Duodenal mucosa (tissue), 2 donors: Measurements from ENCODE around the gene GRIK4.

Source experiments
- H3K27ac ChIP-seq: one replicate; pipeline ENCODE4 v1.7.0; 2013; ENCODE audit warnings: low read depth, low read length
- H3K27me3 ChIP-seq, 2 donors: one replicate each; pipeline ENCODE4 v1.7.0; 2013; ENCODE audit warnings: low read length in 2 of 2, control low read depth in 1 of 2; ENCODE audit not compliant: insufficient read depth in 2 of 2, control insufficient read depth in 1 of 2
- H3K36me3 ChIP-seq, 2 donors: one replicate each; pipeline ENCODE4 v1.7.0; 2013; ENCODE audit warnings: low read length in 2 of 2, control low read depth in 1 of 2; ENCODE audit not compliant: insufficient read depth in 2 of 2, control insufficient read depth in 1 of 2
- H3K4me1 ChIP-seq, 2 donors: one replicate each; pipeline ENCODE4 v1.7.0; 2013; ENCODE audit warnings: low read length in 2 of 2, control low read depth in 1 of 2; ENCODE audit not compliant: insufficient read depth in 2 of 2, control insufficient read depth in 1 of 2
- H3K4me3 ChIP-seq, 2 donors: one replicate each; pipeline ENCODE4 v1.7.0; 2013; ENCODE audit warnings: low read length in 2 of 2, low read depth in 1 of 2
- H3K9ac ChIP-seq, 2 donors: one replicate each; pipeline ENCODE4 v1.7.0; 2013; ENCODE audit warnings: low read length in 2 of 2, low read depth in 1 of 2
- H3K9me3 ChIP-seq, 2 donors: one replicate each; pipeline ENCODE4 v1.7.0; 2013; ENCODE audit warnings: low read length in 2 of 2, control low read depth in 1 of 2; ENCODE audit not compliant: control insufficient read depth in 1 of 2

GRIK4 gene, protein sequence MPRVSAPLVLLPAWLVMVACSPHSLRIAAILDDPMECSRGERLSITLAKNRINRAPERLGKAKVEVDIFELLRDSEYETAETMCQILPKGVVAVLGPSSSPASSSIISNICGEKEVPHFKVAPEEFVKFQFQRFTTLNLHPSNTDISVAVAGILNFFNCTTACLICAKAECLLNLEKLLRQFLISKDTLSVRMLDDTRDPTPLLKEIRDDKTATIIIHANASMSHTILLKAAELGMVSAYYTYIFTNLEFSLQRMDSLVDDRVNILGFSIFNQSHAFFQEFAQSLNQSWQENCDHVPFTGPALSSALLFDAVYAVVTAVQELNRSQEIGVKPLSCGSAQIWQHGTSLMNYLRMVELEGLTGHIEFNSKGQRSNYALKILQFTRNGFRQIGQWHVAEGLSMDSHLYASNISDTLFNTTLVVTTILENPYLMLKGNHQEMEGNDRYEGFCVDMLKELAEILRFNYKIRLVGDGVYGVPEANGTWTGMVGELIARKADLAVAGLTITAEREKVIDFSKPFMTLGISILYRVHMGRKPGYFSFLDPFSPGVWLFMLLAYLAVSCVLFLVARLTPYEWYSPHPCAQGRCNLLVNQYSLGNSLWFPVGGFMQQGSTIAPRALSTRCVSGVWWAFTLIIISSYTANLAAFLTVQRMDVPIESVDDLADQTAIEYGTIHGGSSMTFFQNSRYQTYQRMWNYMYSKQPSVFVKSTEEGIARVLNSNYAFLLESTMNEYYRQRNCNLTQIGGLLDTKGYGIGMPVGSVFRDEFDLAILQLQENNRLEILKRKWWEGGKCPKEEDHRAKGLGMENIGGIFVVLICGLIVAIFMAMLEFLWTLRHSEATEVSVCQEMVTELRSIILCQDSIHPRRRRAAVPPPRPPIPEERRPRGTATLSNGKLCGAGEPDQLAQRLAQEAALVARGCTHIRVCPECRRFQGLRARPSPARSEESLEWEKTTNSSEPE

DNA sequence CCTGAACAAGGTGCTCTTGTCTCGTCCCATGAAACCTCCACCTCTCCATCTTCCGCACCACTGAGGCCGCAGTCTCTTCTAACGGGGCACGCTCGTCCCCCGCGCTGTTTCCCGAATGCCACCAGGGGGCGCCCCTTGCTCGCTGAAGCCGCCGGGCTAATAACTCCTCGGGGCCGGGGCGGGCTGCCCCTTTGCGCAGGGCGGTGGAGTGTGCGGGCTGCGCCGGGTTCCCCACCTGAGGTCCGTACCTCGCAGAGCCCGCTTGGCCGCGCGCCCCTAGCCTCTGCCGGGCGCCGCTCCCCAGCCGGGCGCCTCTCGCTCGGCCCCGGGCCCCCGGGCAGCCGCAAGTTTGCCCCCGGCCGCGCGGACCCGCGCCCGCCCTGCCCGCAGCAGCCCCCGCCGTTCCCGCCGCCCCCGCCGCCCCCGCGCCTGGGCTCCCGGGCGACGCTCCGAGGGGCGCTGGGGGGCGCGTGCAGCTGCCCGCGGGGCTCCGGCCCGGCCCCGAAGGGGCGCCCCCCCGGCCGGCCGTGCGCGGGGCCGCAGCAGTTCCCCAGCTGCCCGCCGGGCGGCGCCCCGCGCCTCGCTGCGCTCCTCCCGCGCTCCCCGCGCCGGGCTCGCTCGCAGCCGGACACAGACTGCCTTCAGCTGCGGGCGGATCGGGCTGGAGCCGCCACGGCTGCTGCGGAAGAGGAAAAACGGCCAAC lies at the start of gene GRIK4:
TSS of gene GRIK4 (plus strand) at position 633 of the 704 bp plus-strand sequence. CDS start 148,571 bp downstream, outside the sequence.
- no peaks in the 10 kb centered on the region for H3K36me3 ChIP-seq
- no peak within 1 kb of the TSS for H3K4me3 ChIP-seq
- H3K9ac ChIP-seq, result no peak within 1 kb of the TSS
- H3K27me3 ChIP-seq, result peaks cover 21 to 31% of the 10 kb centered on the region in 2 donors
- H3K4me1 ChIP-seq, result no peaks in the 10 kb centered on the region
- no peaks in the 10 kb centered on the region for H3K9me3 ChIP-seq
- H3K27ac ChIP-seq, result no peak within 1 kb of the TSS

DNA sequence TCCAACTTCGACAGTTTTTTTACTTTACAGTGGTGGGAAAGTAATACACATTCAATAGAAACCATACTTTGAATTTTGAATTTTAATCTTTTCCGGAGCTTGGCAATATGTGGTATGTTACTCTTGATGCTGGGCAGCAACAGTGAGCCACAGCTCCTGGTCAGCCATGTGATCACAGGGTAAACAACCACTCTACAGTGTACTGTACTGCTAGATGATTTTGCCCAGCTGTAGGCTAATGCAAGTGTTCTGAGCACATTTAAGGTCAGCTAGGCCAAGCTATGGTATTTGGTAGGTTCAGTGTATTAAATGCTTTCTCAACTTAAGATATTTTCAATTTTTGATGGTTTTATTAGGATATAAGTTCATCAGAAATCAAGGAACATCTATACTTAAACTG lies 48.7 kb upstream of the GRIK4 start:
- Histone ChIP-seq H3K27me3 (no peaks in the 10 kb centered on the region), H3K9ac (no peak overlapping the region), H3K9me3 (no peaks in the 10 kb centered on the region), H3K36me3 (peaks cover 26 to 68% of the 10 kb centered on the region in 2 donors), H3K4me3 (no peak overlapping the region), H3K4me1 (no peaks in the 10 kb centered on the region), H3K27ac (no peak overlapping the region)

DNA sequence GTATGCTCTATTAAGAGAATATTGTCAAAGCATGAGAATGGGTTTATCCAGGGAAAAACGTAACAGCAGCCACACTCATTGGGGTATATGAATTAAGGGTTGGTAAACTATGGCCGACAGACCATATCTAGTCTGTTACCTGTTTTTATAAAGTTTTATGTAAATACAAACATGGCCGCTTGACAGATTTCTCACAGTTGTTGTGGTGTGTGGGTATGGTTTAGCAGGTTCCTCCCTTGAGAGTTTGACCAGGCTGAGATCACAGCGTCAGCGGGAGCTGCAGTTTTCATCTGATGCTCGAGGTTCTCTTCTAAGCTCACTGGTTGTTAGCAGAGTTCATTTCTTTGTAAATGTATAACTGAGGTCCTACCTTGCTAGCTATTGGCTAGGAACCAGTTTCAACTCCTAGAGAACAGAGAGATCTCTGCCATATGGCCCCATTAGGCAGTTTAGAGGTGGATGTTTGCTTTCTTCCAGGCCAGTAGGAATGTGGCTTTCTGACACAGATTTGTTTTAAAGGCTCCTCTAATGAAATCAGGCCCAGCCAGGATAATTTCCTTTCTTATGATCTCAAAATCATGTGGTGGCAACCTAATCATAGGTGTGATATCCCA lies 45.5 kb upstream of the GRIK4 start:
- H3K9me3 ChIP-seq, result no peaks in the 10 kb centered on the region
- no peaks in the 10 kb centered on the region for H3K27me3 ChIP-seq
- H3K36me3 ChIP-seq, result peaks cover 30 to 63% of the 10 kb centered on the region in 2 donors
- H3K4me1 ChIP-seq, result no peaks in the 10 kb centered on the region
- no peak overlapping the region for H3K9ac ChIP-seq
- no peak overlapping the region for H3K4me3 ChIP-seq
- no peak overlapping the region for H3K27ac ChIP-seq

DNA sequence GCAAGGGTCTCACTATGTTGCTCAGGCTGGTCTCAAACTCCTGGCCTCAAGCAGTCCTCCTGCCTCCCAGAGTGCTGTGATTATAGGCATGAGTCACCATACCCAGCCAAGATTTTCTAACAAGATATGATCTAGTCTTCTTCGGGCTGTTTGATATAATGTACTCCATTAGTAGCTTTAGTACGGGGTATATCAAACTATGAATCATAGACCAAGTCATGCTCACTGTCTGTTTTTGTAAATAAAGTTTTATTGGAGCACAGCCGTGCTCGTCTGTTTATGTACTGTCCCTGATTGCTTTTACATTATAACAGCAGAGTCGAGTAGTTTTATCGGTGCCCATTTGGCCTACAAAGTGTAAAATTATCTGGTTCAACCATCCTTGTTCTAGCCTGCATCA lies 43.9 kb upstream of the GRIK4 start:
- Histone ChIP-seq H3K9ac (no peak overlapping the region), H3K4me1 (no peaks in the 10 kb centered on the region), H3K4me3 (no peak overlapping the region), H3K27ac (no peak overlapping the region), H3K9me3 (no peaks in the 10 kb centered on the region), H3K36me3 (peaks cover 19 to 48% of the 10 kb centered on the region in 2 donors), H3K27me3 (no peaks in the 10 kb centered on the region)

DNA sequence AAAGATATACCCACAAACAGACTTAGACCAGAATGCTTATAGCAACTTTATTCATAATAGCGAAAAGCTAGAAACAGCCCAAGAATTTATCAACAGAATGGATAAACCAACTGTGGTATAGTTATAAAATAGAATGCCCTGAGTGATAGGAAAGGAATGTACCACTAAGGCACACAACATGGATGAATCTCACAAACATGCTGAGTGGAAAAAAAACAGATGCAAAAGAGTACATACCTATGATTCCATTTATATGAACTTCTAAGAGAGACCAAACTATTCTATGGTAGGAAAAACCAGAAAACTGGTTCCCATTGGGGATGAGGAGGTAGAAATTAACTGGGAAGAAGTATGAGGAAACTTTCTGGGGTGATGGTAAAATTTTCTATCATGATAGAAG lies 40.4 kb upstream of the GRIK4 start:
- no peak overlapping the region for H3K27ac ChIP-seq
- no peak overlapping the region for H3K9ac ChIP-seq
- no peaks in the 10 kb centered on the region for H3K4me1 ChIP-seq
- H3K27me3 ChIP-seq, result no peaks in the 10 kb centered on the region
- H3K4me3 ChIP-seq, result no peak overlapping the region
- no peaks in the 10 kb centered on the region for H3K9me3 ChIP-seq
- peaks cover 16 to 57% of the 10 kb centered on the region in 2 donors for H3K36me3 ChIP-seq

DNA sequence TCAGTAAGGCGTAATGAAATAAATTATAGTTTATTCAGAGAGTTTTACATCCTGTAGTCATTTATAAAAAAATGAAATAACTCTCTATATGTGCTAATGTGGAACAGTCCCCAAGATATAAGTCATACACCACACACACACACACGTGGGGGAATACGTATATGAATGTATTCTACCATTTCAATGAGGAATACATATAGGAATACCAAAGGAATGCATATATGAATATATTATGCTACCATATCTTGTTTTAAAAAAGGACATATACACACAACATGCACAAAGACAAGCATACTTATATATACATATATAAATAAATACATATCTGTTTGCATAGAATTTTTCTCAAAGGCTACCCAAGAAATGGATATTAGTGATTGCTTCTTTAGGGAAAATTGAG lies 39.6 kb upstream of the GRIK4 start:
- Histone ChIP-seq H3K4me3 (no peak overlapping the region), H3K9ac (no peak overlapping the region), H3K9me3 (no peaks in the 10 kb centered on the region), H3K27me3 (no peaks in the 10 kb centered on the region), H3K27ac (no peak overlapping the region), H3K4me1 (no peaks in the 10 kb centered on the region), H3K36me3 (peaks cover 14 to 54% of the 10 kb centered on the region in 2 donors)

DNA sequence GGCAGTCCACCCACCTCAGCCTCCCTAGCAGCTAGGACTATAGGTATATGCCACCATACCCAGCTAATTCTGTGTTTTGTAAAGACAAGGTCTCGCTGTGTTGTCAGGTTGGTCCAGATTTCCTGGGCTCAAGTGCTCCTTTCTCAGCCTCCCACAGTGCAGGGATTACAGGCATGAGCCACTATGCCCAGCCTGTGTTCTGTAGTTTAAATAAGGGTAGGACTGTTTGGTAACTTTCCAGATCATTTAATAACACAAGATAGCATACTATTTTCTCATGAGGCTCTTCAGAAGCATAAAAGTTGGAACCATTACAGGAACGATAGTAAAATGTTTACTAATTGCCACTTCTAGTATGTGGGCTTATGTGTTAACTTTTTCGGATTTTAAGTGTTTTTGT lies 38.0 kb upstream of the GRIK4 start:
- Histone ChIP-seq H3K27me3 (no peaks in the 10 kb centered on the region), H3K27ac (no peak overlapping the region), H3K4me1 (no peaks in the 10 kb centered on the region), H3K4me3 (no peak overlapping the region), H3K9me3 (no peaks in the 10 kb centered on the region), H3K9ac (no peak overlapping the region), H3K36me3 (peaks cover 20 to 48% of the 10 kb centered on the region in 2 donors)

DNA sequence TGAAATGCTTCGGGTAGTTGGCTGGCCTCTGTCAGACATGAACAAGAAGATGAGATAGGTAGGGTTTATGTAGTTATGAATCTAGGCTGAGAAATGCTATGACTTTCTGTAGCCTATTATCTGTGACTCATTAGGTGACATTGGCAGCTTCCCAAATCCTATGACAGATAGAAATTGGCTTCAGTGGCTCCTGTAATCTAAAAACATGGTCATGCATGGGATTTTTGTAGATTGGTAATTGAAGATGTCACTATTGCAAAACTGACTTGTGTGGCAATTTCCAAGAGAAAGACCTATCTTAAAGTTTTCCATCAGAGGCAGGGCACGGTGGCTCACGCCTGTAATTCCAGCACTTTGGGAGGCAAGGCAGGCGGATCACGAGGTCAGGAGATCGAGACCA lies 29.4 kb upstream of the GRIK4 start:
- Histone ChIP-seq H3K9ac (no peak overlapping the region), H3K27ac (no peak overlapping the region), H3K27me3 (no peaks in the 10 kb centered on the region), H3K9me3 (no peaks in the 10 kb centered on the region), H3K36me3 (peaks cover 32 to 52% of the 10 kb centered on the region in 2 donors), H3K4me1 (no peaks in the 10 kb centered on the region), H3K4me3 (no peak overlapping the region)

DNA sequence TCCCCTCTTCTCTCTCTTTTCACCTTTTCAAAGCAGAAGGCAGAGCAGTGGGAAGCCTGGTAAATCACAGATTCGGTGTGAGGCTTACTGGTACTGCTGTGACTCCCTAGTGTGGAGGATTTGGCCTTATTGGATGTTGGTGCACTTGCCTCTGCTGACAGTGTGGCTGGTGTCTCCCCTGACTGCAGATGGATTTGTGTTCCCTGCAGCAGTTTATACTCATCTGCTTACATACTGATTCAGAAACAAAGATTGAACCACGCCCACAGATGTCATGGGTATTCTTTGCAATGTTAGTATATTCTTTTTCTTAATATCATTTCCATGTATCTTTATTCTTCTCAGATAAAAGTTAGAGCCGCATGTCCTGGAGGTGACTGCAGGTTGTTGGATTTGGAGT lies 26.8 kb upstream of the GRIK4 start:
- Histone ChIP-seq H3K27me3 (no peaks in the 10 kb centered on the region), H3K9me3 (no peaks in the 10 kb centered on the region), H3K9ac (no peak overlapping the region), H3K4me1 (peaks cover 4 to 5% of the 10 kb centered on the region in 2 donors), H3K36me3 (peaks cover 26 to 43% of the 10 kb centered on the region in 2 donors), H3K4me3 (no peak overlapping the region), H3K27ac (no peak overlapping the region)
